Measurements from ENCODE around the gene SPON2.

GRCh38 chr4:1136048-1136447 lies 36.3 kb downstream of the SPON2 start:
- TF ChIP-seq, protein P1, sequence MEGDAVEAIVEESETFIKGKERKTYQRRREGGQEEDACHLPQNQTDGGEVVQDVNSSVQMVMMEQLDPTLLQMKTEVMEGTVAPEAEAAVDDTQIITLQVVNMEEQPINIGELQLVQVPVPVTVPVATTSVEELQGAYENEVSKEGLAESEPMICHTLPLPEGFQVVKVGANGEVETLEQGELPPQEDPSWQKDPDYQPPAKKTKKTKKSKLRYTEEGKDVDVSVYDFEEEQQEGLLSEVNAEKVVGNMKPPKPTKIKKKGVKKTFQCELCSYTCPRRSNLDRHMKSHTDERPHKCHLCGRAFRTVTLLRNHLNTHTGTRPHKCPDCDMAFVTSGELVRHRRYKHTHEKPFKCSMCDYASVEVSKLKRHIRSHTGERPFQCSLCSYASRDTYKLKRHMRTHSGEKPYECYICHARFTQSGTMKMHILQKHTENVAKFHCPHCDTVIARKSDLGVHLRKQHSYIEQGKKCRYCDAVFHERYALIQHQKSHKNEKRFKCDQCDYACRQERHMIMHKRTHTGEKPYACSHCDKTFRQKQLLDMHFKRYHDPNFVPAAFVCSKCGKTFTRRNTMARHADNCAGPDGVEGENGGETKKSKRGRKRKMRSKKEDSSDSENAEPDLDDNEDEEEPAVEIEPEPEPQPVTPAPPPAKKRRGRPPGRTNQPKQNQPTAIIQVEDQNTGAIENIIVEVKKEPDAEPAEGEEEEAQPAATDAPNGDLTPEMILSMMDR (IDR thresholded peaks at IDR 0.05): no peak
- TF ChIP-seq POLR2A (IDR thresholded peaks at IDR 0.05): no peak

All from tibial nerve (tissue), 3 donors.